Activated CD4-positive, alpha-beta T cell treated with anti-CD3 and anti-CD28 coated beads, Interleukin-2, amount 50 U/mL, for 24 hours (primary cell): ENCODE measurements around the gene HOMER2.
"Not testable (repeated sequence)": the region's sequence is repeated elsewhere in the genome, so short reads cannot be mapped to it uniquely, and the experiment has no call there.

Source experiments
- DNase-seq, 2 donors: peaks; one replicate each; pipeline ENCODE4 v3.0.0-alpha.2; 2020; ENCODE audit warnings: low read depth in 1 of 2, low spot score in 1 of 2

The HOMER2 gene

DNA sequence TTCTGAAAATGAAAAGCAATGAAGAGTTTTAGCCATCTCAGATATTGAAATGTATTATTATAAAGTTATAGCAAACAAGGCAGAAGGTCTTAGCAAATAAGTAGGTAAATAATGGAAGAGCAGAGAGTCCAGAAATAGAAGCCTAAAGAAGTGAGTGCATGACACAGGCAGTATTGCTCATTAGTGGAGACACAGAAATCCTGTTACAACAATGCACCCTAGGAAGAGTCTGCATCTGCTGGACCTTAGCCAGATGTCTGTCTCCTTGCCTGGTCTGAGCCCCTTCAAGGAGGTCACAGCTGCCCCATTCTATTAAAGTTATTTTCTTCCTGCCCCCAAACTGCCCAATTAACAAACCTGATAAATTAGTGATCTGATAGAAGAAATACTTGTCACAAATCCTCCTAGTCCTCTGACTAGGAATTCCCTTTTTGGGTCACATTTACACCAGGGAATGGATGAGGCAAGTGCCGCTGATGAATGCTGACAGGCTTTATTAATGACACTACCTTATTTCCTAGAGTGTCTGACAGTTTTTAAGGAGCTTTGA lies 51.9 kb downstream of the HOMER2 start:
- no peak for DNase-seq

DNA sequence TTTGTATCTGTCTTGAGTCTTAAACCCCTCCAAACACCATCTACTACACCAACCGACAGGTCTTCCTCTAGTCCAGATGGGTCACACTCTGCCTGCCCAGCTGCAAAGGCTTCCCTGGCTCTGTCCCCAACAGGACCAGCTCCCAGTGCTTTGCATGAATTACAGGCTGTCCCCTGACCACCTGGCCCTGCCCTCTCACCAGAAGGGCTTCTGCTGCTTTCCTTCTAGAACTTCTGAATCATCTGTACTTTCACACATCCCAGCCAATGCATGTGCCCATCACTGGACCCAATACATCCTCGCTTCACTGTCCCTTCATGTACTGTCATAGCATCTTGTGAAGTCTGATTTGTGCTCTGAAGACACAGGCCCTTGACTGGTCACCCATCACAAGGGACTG lies 53.6 kb downstream of the HOMER2 start:
- DNase-seq: no peak

DNA sequence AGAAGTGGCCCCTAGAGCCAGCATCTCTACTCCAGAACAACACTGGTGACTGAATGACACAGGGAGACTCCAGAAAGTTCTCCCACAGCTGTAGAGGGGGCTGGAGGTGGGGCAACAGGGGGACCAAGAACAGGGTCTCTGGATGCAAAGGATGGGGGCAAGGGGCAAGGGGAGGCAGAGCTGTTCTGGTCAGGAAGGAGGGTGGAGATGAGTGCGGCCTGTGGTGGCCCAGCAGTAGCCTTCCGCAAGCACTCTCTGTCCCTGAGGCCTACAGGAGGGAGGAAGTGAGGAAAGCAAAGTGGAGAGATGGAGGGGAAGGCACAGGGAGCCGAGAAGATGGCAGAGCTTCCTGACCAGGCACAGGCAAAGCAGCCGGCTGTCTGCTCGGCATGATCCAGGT lies 56.5 kb downstream of the HOMER2 start:
- DNase-seq: no peak

DNA sequence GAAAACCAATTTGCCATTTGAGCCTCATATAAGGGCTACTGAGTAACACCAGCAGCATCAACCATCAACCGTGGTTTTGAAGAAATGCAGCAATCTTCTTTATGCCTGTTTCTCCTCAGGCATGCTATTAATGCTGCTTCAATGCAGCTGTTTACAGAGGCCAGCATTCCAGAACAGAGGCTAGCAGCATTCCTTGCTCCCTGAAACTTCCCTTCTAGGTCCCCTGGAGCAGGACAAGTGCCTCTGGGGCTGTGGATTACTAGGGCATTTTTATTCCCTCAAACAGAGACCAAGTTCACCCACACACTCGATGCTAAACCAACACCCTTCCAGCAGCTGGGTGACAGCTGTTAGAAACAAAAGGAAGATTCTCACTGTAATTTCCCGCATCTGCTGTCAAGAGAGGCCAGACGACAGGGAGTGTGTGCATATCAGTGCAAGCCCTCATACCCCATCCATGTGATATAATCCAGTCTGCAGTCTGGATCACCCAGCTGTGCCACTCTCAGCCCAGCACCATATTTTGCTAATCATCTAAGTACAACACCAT lies 57.5 kb downstream of the HOMER2 start:
- DNase-seq: no peak

DNA sequence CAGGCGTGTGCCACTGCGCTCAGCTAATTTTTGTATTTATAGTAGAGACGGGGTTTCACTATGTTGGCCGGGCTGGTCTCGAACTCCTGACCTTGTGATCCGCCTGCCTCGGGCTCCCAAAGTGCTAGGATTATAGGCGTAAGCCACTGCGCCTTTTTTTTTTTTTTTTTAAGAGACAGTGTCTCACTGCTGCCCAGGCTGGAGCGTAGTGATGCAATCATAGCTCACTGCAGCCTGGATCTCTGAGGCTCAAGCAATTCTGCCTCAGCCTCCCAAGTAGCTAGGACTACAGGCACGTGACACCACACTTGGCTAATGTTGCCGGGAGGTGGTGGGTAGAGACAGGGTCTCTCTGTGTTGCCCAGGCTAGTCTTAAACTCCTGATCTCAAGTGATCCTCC lies 59.0 kb downstream of the HOMER2 start:
- DNase-seq: not testable (repeated sequence)

DNA sequence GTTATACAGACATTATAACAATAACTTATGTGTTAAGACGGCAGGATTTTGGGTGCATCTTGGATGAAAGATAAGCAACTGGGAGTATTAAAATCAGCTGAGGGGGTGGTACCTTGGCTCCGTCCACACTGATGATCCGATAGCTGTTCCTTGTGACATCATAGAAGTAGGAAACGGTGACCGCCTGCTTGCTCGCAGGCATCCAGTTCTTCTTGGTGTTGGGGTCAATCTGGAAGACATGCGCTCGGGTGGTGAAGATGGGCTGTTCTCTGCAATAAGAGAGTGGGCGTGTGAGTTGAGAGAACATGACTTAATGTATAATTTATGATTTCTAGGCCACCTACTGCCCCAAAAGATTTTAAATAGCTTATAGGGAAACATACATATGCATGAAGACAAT lies 59.9 kb downstream of the HOMER2 start:
- no peak for DNase-seq

DNA sequence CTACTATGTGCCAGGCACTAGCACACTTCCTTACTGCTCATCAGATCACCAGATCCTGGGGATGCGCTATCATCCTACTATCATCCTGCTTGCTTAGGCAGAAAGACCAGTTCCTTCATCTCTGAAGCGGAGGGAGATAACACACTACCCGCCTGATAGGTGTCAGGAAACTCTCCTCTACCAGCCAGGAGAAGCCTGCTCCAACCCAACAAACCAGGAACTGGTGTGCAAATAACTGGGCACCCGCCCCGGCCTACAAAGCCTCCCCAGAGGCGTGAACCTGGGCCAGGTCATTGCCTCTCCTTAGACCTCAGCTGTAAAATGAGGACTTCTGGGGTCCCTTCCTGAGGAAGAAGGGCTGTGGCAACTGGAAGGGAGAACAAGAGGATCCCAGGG lies 61.5 kb downstream of the HOMER2 start:
- no peak for DNase-seq

DNA sequence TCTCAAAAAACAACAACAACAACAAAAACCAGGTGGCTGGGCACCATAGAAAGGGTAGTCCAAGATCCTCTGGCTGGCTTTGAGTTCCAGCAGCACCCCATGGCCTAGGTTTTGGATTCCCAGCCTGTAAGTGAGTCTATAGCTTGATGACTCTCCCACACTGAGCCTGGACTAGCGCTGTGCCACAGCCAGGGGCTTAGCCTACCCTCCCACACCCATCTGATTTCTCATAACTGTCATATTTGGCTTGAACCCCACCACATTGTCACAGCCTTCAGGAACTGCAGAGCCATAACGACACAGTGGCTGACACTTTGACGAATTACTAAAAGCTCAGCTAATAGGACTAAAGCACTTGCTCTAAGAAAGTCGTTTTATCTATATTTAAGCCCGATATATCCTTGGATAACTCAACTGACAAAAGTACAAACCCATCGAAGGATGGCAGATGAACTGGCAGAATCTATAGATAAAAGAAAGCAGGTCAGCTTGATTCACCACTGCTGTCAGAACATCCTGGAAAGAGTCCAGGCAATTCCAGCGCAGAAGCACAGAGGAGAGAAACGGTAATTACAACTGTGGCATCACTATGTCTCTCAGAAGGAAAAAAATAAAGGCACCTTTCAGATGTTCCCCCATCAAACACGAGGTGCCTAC lies 62.1 kb downstream of the HOMER2 start:
- DNase-seq: no peak

DNA sequence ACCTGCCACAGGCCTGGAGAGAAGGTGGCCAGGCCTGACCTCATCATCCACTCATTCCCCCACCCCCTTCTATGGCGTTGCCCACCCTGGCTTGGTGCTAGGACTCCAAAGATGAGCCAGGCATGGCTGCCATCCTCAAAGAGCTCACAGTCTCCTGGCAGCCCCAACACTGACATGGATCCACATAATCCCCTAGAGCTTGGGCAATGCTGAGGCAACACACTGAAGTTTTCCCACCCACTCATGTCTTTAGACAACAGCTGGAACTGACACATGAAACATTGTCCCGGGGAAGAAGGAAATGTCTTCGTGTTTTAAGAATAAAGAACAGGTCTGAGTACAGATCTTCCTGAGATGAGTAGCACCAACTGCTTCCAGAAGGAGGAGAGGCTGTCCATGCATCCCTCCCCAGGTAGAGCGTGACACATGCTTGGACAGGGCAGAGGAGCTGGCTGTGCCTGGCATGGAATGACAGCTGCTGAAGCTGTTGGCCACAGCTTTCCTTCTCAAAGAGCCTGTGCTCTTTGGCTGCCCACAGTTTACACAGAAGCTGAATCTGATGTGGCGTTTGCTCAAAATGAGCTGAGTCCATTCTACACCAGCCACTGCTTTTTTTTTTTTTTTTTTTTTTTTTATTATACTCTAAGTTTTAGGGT lies 70.1 kb downstream of the HOMER2 start:
- DNase-seq: no peak

DNA sequence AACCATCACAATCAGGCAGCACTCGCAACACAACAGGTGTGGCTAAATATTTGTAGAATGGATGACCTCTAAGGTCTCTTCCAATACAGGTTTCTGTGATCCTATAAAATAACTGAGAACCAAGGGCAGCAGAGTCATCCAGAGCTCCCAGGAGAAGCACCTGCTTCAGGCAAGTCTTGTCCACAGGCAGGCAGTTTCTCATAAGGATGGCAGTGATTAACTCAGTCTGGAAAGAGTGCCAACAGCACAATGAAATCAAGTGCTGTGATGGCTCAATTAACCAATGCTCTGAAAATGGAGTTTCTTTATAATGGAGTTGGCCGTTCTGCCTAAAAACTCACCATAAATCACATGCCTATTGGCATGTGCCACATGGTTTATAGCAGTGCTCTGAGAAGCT lies 70.8 kb downstream of the HOMER2 start:
- no peak for DNase-seq

DNA sequence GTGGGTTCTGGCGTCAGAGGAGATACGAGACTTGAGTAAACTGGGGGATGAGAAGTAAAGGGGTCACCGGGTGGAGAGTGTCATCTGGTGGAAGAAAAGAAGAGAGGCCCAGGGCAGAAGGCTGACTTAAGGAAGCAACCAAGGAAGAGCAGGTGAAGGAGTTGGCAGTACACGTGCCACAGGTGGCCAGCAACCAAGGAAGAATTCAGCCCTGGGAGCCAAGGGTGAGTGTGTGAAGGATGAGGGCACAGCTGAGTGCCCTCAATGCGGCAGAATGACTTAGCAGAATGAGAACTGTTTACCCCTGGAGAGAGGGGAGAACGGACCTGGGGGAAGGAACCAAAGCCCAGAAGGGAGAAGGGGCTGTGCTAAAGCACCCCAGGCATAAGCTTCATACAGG lies 71.8 kb downstream of the HOMER2 start:
- no peak for DNase-seq

DNA sequence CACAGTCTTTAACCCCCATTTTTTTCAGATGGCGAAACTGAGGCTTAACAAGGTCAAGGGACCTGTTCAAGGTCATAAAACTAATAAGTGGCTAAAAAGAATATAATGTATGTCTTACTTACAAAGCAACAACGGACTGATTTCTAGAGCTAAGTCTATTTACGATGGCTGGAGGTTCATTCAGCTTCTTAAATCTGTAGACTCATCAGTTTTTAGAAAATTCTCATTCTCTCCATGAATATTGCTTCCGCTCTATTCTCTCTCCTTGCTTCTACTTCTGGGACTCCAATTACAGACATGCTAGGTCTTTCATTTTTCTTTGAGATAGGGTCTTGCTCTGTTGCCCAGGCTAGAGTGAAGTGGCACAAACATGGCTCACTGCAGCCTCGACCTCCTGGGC lies 74.2 kb downstream of the HOMER2 start:
- DNase-seq: no peak

DNA sequence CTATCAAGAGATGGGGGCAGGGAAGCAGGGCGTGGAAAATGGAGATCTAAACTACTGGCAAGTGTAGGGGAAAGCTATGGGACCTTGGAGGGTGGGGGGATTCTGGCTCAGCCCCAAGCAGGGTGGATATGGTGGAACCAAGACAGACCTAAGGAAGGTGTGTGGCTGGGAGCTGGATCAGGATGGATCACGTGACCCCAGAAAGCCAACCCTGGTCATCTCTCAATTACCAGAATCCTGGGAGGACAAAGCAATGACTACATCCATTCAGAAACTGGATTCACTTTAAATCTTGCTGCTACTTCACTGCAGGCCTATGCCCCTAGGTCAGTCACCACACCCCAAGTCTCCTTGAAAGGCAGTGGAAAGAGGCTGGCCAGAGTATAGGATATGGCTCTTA lies 74.7 kb downstream of the HOMER2 start:
- no peak for DNase-seq

DNA sequence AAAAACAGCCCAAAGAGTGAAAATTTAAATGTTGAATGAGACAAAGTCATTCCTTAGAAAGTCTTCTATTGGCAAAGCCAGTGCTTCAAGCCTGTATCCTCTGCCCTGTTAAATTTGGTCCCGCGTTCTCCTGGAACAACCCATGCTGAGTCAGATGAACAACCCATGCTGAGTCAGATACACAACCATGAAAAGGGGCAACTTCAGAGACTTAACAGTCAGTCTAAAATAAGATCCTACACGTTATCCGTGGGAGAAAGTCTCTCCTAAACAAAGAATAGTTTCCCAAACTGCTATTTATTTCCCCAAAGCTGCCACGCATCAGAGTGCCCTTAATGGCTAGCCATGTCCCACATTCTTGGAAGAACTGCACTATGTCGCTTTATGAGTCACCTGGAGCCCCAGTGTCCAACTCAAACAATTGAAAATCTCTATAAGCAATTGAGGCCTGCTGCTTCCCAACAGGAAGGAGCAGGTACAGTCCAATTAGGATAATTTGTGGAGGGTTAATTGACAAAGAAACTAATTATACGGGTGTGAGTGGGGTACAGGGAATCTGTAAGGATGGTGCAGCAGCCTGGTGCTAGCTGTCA lies 77.0 kb downstream of the HOMER2 start:
- no peak for DNase-seq

DNA sequence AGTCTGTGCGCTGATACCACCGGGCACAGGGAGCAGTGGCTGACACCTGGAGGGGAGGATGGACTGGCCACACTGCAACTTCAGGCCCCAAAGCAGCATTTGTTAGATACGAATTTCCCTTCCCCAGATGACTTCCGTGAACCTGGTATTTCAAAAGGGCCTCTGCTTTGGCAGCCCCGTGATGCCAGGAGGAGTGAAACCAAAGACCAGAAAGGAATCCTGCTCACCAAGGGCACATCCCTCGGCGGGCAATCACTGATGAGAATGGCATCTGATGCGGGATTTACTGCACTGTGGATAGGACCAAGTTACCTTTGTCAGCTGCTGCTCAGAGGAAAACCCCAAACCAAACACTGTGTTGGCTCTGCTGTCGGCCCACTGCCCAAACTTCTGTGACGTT lies 77.6 kb downstream of the HOMER2 start:
- no peak for DNase-seq

DNA sequence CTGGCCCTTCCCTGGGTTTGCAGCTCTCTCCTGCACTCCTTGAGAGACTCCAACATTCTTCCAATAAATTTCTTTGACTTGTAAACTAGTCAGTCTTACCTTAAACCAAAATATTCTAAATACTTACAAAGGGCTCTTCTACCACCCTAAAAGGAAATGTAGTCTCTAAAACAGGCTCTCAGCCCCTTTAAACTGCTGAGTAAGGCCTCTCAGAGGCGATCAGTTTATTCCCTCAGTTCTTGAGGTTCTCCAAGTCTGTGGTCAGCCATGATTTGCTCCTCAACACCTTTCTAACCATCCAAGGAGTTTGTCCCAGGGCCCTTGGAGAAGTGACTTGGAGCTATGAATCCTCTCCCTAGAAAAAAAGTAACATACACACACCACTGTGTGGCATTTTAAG lies 78.3 kb downstream of the HOMER2 start:
- DNase-seq: no peak

DNA sequence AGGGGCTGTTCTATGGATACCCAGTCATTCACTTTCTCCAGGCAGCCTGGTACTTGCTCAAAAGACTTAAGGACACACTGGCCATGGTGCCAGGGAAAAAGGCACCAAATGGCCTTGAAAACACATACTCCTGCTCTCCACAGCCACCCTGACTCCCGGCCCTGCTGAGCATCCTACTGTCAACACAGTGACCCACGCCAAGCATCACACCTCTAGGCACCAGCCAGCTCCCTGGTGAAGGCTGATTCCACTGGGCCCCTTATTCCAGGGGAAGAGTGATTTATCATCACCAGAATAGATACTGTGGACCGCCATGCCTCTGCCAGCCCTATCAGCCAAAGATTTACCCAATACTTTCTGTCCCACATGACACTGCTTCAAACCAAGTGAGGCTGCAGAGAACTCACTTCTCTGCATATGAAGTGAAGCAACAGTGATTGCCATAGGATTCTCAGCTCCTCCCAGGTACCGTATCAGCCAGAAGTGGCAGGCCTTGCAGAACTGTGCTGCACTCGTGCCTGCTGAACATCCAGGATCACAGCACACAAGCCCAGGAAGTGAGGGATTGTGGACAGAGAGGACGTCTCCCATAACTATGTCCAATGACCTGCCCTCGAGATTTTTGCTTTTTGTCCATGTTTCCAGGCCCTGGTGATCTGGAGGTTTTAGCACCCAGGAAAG lies 79.4 kb downstream of the HOMER2 start:
- no peak for DNase-seq

DNA sequence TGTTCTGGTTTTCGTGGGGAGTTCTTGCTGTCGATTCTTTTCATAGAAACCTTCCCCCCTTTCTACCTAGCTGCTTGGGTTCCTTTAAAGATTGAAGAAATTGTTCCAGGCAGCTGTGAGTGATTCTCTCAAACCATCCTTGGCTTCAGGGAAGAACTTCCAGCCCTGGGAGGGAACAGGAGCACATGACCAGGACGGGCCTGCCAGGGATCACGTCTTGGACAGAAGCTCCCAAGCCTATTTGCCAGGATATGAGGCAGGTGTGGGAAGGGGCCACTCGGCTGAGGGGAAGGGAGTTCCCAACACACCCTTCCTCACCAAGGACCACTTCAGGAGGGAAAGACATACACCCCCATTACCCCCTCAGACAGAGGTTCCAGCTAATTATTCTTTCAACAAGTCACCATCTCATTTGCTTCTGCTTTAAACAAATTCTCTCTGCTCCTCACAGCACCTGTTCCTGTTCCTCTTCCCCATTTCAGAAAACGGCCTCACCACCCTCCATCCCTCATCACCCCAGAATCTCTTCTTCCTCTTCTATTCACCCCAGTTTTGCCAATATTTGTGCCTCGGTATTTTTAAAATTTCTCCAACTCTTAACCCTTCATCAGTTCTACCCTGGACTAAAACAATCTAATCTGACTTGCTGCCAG lies 80.6 kb downstream of the HOMER2 start:
- no peak for DNase-seq

DNA sequence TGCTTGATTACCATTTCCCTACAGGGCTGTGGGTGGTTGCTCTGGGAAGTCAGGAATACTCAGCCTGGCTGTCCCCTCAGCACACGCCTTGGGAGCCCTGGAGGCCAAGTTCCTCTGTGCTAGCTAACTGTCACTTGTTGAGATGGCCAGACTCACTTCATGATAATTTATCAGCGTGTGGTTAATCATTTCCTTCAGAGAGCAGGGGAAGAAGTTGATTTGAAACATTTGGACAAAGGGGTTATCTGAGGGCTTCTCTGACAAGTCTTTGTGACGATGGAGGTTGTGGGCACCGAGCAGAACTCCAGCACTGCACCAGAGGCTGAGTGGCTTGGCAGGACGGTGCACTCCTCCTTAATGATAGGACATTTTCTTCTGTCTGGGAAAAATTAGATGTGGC lies 81.2 kb downstream of the HOMER2 start:
- no peak for DNase-seq

DNA sequence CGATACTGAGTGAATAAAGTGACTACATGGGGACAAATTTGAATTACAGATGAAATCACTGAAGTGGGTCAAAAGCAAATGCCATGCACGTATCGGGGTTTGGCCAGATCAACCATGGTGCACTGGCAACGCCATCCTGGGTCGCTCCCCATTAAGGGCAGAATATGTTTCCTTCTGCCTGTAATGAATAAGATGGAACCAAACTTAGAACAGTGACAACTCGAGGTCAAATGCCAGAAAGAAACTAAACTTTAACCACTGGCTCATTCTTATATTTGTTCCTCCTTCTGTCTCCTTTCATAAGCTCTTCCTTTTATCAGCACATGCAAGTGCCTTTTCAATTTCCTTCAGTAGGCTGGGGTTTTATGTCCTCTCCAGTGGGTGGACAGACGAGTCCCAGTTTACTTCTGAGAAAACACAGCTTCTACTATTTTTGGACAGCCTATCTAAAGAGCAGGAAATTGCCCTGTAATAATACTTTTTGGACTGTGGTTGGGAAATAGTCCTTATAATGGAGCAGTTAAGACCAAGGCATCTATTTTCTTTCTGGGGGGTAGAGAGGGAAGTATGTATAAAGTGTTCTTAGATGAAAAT lies 81.7 kb downstream of the HOMER2 start:
- no peak for DNase-seq

DNA sequence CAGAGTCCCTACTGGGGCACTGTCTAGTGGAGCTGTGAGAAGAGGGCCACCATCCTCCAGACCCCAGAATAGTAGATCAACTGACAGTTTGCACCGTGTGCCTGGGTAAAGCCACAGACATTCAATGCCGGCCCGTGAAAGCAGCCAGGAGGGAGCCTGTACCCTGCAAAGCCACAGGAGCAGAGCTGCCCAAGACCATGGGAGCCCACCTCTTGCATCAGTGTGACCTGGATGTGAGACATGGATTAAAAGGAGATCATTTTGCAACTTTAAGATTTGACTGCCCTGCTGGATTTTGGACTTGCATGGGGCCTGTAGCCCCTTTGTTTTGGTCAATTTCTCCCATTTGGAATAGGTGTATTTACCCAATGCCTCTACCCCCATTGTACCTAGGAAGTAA lies 86.5 kb downstream of the HOMER2 start:
- DNase-seq: not testable (repeated sequence)
